HG03135 (cell line): Measurements from ENCODE around the gene ITPR2.

Experiments used
- ATAC-seq: cut with Tn5 transposase; IDR thresholded peaks from one replicate; pipeline ENCODE4 v1.9.1; 2021; ENCODE audit warnings: mild to moderate bottlenecking, moderate library complexity; ENCODE audit not compliant: unreplicated experiment

ITPR2 gene

DNA sequence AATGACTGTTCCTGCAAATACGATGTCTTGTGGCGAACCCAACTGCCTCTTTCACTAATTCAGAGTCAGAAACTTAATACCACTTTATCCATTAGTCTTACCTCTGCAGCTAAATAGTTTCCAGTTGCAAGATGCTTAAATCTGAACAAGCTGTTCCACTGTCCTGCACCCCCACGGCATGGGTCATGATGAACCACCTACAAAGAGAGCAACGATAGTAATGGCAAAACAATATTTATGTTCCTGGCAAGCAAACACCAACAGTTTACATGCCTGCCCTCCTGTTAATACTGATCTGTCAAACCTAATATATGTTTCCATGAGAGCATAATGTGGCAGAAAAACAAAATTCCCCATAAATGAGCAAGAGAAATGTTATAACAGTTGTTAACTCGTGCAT, 121.9 kb downstream of the ITPR2 start:
- no peak for ATAC-seq

GRCh38 chr12:26705851-26706250, 127.1 kb downstream of the ITPR2 start:
- no peak for ATAC-seq

DNA sequence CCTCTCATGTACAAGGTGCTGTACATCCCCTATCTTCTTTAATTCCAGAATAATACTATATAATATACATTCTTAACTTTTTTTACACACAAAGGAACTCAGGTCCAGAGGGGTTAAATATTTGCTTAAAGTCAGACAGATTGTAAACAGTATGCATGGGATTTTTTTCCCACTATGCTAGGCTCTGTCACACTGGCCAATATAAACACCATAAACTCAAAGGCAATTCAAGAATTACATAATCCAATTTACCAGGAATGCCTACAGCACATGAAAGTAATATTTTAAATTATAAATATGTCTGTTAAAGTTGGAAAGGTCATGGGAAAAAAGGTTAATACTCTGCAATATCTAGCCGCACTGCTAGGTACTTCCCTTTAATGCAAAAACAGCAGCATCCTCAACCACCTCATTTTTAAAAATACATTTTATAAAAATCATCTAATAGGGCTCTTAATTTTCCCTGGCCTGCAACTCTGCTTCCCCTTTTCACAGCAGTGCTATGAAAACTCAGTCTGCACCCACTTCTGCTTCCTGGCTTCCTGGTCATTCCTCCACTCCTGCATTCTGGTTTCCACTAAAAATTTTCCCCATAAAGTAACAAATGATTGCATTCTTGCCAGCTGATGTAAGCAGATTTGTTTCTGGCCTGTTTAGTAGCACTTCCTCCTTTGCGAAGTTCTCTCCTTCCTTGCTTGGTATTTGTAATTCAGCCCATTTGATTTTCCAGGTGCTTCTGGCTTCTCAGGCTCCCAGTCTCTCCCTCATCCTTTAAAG, 128.1 kb downstream of the ITPR2 start:
- ATAC-seq, result no peak

- ATAC-seq, result no peak
Measured at GRCh38 chr12:26704214-26704613, 128.8 kb downstream of the ITPR2 start.

GRCh38 chr12:26702741-26703140, 130.3 kb downstream of the ITPR2 start:
- ATAC-seq, result no peak

GRCh38 chr12:26701604-26702215, 131.3 kb downstream of the ITPR2 start:
- no peak for ATAC-seq

DNA sequence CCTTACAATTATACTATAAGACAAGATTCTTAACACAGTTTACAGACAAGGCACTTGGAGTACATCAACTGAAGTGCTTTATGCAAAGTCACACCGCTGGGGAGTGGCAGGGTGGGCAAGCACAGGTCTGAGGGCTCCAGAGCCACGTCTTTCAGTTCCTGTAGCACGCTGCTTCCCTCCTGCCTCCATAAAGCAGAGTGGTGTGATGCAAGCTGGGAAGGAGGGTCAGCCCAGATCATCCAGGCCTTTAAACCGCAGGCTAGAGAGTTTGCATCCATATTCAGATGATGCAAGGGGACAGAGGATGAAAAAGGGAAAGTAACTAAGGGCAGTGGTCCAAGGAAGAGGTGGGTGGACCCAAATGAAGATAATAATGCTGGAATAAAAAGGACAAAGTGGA, 132.6 kb downstream of the ITPR2 start:
- ATAC-seq, result no peak

GRCh38 chr12:26699237-26699636, 133.8 kb downstream of the ITPR2 start:
- ATAC-seq, result no peak

- no peak for ATAC-seq
Measured at GRCh38 chr12:26698186-26698585, 134.8 kb downstream of the ITPR2 start.

GRCh38 chr12:26697217-26697616, 135.8 kb downstream of the ITPR2 start:
- ATAC-seq, result no peak

DNA sequence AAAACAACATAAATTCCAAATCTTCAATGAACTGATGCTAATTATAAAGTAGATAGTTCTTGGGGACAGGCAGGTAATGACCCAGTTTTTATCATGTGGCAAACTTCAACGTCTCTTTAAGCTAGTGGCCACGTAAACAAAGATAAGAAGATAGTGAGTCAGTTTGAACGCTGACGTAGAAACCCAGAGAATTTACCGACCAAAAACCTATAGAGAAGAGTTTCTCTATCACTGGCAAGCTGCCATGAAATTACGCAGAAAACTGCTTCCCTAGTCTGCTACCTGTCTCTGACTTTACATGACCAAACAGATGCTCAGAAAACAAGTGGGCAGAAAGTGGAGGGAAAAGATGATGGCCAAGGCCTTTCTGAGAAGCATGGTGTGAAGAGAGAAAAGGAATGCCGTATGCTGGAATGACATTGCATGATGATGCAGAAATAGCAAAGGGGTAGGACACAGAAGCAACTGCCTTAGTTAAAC, 136.3 kb downstream of the ITPR2 start:
- no peak for ATAC-seq

DNA sequence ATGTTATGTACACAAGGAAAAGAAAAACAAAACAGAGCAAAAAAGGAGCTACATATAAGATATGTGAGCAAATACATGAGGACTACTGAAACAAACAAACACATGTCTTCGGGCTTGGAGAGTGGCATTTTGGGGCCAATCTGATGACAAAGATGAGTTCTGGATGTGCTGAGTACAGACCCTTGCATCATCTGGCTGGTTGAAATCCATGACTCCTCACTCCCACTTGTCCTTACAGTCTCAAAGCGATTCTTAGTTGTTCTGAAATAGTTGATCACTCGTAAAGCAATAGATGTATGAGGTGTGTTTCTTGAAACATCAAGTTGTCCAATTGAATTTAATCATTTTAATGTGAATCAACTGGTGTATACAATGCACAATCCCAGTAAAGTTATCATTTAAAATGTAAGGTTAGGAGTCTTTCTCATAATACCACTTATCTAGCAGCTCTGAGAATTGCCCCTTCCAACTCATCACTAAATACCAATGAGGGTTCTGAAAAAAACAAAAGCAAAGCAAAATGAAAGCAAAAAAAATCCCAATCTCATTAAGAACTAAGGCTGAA, 136.9 kb downstream of the ITPR2 start:
- ATAC-seq, result no peak

DNA sequence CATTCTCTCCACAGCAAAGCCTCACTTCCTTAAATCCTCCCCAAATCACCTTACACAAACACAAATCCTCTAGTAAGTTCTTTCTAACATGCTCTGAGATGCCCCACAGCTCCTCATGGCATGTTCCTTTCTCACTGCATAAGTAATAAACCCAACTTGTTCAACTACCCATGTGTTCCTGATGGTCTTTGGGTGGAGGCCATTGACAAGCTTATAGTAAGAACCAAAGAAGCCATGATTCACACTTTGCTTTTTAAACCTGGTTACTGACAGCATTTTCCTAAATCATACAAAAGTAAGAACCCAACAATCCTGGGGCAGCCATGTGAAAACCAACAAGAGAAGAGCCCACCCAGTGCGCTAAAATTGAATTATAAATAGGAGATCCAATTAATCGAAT, 138.6 kb downstream of the ITPR2 start:
- ATAC-seq, result no peak

GRCh38 chr12:26692407-26692806, 140.6 kb downstream of the ITPR2 start:
- no peak for ATAC-seq

DNA sequence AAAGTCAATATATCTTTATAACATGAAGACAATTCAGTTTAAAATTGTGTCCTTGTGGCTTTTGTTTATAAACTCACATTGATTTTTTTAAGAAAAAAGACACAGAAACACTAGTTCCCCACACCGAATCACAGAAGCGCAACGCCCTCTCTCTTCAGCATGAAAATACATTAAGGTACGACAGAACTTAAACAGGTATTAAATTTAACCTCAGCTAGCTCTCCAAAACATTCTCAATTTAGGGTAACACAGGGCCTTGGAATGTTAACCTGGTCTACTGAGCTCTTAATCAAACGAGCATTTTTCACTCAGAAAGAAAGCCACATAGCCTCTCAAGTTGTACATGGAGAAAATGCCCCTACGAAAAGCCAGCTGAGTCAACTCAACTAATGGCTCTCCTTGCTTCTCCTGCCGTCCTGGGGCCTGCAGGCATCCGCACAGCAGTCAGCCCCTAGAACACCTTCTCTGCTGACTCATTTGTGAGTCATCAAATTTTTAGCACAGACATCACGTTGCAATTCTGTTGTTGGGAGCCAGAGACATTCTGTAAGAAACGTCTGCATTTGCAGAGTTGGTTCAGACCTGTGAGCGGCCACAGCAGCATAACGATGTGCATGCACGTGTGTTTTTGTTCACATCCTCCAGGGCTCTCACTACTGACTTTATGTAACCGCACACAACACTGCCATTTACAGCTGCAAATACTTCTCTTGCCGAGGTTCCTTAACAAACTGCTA, 141.6 kb downstream of the ITPR2 start:
- no peak for ATAC-seq

- no peak for ATAC-seq
Measured at GRCh38 chr12:26690601-26691000, 142.4 kb downstream of the ITPR2 start.

DNA sequence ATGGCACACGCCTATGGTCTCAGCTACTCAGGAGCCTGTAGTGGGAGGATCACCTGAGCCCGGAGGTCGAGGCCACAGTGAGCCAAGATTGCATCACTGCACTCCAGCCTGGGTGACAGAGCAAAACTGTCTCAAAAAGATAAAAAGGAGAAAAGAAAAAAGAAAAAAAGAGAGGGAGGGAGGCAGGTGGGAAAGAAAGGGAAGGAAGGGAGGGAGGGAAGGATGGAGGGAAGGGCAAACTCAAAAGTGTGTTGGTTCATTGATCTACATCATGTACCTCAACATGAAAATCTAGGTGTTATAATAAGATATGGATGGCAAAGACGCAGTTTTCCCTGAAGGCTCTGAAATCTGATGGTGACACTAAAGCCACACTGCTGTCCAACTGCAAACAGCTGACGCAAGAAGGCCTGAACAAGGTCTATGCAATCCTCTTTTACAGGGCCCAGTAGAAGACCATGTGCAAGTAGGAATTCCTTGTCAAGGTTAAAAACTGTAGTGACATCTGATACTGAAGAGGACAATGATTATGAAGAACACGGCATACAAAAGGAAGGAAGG, 143.6 kb downstream of the ITPR2 start:
- no peak for ATAC-seq

DNA sequence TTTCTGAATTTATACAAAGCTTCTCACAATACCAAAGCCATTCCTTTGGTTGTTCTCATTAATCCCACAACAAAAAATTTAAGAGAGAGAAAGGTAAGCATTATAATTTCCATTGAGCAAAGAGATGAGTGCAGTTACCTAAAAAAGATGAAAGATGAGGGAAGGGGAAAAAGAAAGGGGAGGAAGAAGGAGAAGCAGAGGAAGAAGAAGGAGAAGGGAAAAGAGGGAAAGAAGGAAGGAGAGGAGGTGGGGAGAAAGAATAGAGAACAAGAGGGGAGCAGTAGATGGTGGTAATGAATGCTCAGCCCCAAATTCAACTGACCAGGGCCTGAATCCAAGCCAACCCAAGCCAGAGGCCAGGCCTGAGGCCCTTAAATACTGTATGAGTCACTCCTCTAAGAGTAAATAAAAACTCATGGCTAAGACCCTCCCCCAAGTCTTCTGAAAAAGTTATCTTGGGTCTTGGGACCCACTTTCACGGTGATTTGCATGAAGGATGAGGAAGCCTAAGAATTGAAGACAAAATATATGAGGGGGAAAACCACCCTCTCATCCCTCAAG, 144.6 kb downstream of the ITPR2 start:
- ATAC-seq, result no peak

DNA sequence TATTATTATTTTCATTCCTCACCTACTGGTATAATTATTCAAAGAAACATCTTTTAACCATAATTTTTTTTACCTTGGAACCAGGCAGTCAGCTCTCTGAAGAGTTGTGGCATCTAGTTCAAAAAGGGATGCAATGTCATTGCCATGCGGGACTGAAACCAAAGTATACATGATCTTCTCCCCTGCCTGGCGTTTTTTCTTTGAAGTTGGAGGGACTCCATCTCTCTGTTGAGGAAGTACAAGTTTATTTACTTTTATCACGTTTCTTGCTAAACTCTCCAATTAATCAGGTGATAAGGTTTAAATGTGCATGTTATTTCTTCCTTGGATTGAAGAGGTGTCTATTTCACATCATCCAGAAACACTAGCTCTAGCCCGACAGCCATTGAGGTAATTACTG, 146.6 kb downstream of the ITPR2 start:
- ATAC-seq, result no peak

DNA sequence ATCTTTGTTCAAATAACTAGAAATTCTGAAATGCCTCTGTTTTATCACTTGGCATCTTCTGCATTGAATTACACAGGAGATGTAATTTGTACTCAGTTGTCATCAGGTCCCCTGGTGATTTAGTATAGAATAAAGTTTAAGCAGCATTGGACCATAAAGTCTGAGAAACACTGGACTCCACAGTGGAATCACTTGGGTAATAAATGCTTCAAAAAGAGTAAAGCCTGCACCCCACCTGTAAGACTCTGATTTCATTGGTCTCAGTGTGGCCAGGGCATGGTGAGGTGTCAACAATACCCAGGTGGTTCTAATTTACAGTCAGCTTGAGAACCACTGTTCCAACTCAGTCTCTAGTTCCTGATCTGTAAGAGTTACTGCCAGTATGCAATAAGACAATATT, 148.9 kb downstream of the ITPR2 start:
- ATAC-seq, result no peak

DNA sequence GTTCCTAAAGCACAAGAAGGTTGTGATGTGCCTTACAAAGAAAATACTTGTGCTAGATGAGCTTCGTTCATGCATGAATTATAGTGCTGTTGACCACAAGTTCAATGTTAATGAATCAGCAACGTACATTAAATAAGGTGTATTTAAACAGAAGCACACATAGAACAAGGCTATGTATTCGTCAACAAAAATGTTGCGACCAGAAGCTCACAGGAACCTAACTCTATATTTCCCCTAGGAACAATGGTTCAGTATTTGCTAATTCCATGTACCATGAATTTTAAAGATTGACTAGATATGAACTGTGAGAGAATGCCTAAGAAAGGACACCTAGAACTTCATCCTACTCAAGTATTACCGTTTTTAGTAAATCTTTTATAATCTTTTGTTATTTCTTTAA, 149.6 kb downstream of the ITPR2 start:
- no peak for ATAC-seq
